ENCODE results near the gene PSMG4. TPM values are rescaled to one million over a fixed set of nuclear protein-coding genes. Genes with fewer than 3 reads are reported as not detected.

PSMG4 gene
- total and polyA plus RNA-seq, 7 donors = 18.6 to 31.3 (median 23.5) TPM

GRCh38 chr6:3226481-3227362, 32.0 kb upstream of the PSMG4 start:
- peaks cover 36% of the 10 kb centered on the region for H3K4me1 ChIP-seq
- H3K27me3 ChIP-seq (ENCODE audit: insufficient read depth in 3 of 3, low read length in 2 of 3) = peaks cover 0 to 57% (median 22%) of the 10 kb centered on the region in 3 donors
- no peaks in the 10 kb centered on the region for H3K36me3 ChIP-seq (ENCODE audit: insufficient read depth in 1 of 2, low read depth in 1 of 2)
- peak; percentile 27 to 63 for DNase-seq
- no peak overlapping the region for H3K27ac ChIP-seq
- ATAC-seq = peak in 3 of 4 donors; percentile 24 to 46 (median 45)
- H3K4me3 ChIP-seq = peak overlapping the region; percentile 64
- no peaks in the 10 kb centered on the region for H3K9me3 ChIP-seq
- WGBS, 3 donors = 2 to 4% (median 3%) methylated on average over 45 to 54 of the region's 54 CpGs
- TF ChIP-seq CTCF (IDR thresholded peaks at IDR 0.05) = no peak
- intact Hi-C loops (cut with DNase I) = no loop called here

- intact Hi-C loops (cut with DNase I) = no loop called here
Observed at GRCh38 chr6:3227363-3228045, 31.2 kb upstream of the PSMG4 start, which contains the start of gene TUBB2B. TSS of gene TUBB2B (minus strand) at chr6:3227653. CDS start at chr6:3227543, 110 bp downstream.

GRCh38 chr6:3228046-3228671, 30.6 kb upstream of the PSMG4 start:
- Histone ChIP-seq H3K4me1 (peaks cover 36% of the 10 kb centered on the region), H3K36me3 (ENCODE audit: insufficient read depth in 1 of 2, low read depth in 1 of 2) (no peaks in the 10 kb centered on the region), H3K27me3 (ENCODE audit: insufficient read depth in 3 of 3, low read length in 2 of 3) (peaks cover 0 to 72% (median 27%) of the 10 kb centered on the region in 3 donors), H3K4me3 (peak overlapping the region; percentile 64), H3K9me3 (no peaks in the 10 kb centered on the region), H3K27ac (no peak overlapping the region)
- intact Hi-C loops (cut with DNase I) = no loop called here
- DNase-seq = no peak
- TF ChIP-seq CTCF (IDR thresholded peaks at IDR 0.05) = no peak
- ATAC-seq = peak in 1 of 4 donors; percentile 19
- WGBS, 3 donors = 1 to 3% (median 2%) methylated on average over 32 to 38 of the region's 38 CpGs

More at GRCh38 chr6:3227363-3228045, 31.2 kb upstream of the PSMG4 start, which contains the start of gene TUBB2B:
- ATAC-seq (peak in 3 of 4 donors; percentile 27 to 46 (median 40)), DNase-seq (peak; percentile 36 to 60)
- no peaks in the 10 kb centered on the region for H3K36me3 ChIP-seq (ENCODE audit: insufficient read depth in 1 of 2, low read depth in 1 of 2)
- WGBS, 3 donors = 1 to 2% (median 1%) methylated on average over 47 to 66 of the region's 66 CpGs
- H3K27ac ChIP-seq = no peak within 1 kb of the TSS
- H3K4me1 ChIP-seq = peaks cover 36% of the 10 kb centered on the region
- no peak for TF ChIP-seq CTCF (IDR thresholded peaks at IDR 0.05)
- peaks cover 0 to 65% (median 27%) of the 10 kb centered on the region in 3 donors for H3K27me3 ChIP-seq (ENCODE audit: insufficient read depth in 3 of 3, low read length in 2 of 3)
- H3K9me3 ChIP-seq = no peaks in the 10 kb centered on the region
- H3K4me3 ChIP-seq = peak within 1 kb of the TSS; percentile 64

GRCh38 chr6:3228771-3229565, 29.8 kb upstream of the PSMG4 start:
- H3K9me3 ChIP-seq = no peaks in the 10 kb centered on the region
- no peaks in the 10 kb centered on the region for H3K36me3 ChIP-seq (ENCODE audit: insufficient read depth in 1 of 2, low read depth in 1 of 2)
- peaks cover 0 to 80% (median 27%) of the 10 kb centered on the region in 3 donors for H3K27me3 ChIP-seq (ENCODE audit: insufficient read depth in 3 of 3, low read length in 2 of 3)
- WGBS, 3 donors = 1 to 4% (median 3%) methylated on average over 55 to 62 of the region's 62 CpGs
- peak in 1 of 4 donors; percentile 14 for ATAC-seq
- intact Hi-C loops (cut with DNase I) = no loop called here
- peaks cover 36% of the 10 kb centered on the region for H3K4me1 ChIP-seq
- H3K4me3 ChIP-seq = peak overlapping the region; percentile 64
- no peak for TF ChIP-seq CTCF (IDR thresholded peaks at IDR 0.05)
- DNase-seq = no peak
- H3K27ac ChIP-seq = no peak overlapping the region

All from psoas muscle (tissue), 8 donors.